Stomach (tissue), 4 donors: ENCODE measurements around the gene C1D.

ENCODE experiments used
- CTCF ChIP-seq, 7 experiments: fragments of 450-650 bp in 4 of 7; fragments of 200-600 bp in 3 of 7; sonication (generic) in 3 of 7; IDR thresholded peaks; one replicate each; pipeline ENCODE4 v1.5.1; 2016 to 2019; ENCODE audit warnings: antibody characterized with exemption in 7 of 7, control low read depth in 2 of 7, mild to moderate bottlenecking in 1 of 7
- POLR2A ChIP-seq, 4 donors: fragments of 450-650 bp; IDR thresholded peaks; one replicate each; pipeline ENCODE4 v1.6.1; 2016; ENCODE audit warnings: antibody characterized with exemption in 4 of 4, control low read depth in 2 of 4, mild to moderate bottlenecking in 1 of 4, moderate library complexity in 1 of 4

DNA sequence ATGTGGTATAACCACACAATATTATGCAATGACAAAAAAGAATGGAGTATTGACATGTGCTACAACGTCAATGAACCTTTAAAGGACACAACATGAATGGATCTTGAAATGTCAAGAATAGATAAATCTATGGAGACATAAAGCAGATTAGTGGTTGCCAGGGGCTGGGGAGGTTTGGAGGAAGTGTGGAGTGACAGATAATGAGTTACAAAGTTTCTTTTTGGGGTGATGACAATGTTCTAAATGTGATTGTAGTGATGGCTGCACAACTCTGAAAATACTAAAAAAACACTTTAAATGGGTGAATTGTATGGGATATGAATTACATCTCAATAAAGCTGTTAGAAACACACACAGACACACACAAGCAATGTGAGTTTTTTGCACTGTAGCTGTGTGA, 37.4 kb upstream of the C1D start:
- TF ChIP-seq CTCF (IDR thresholded peaks at IDR 0.05) (no peak), POLR2A (IDR thresholded peaks at IDR 0.05) (no peak)
